ENCODE measurements around the gene CCDC77.

GRCh38 chr12:484096-484495 lies 82.7 kb downstream of the CCDC77 start:
- TF ChIP-seq EP300 (IDR thresholded peaks at IDR 0.05; ENCODE audit: borderline replicate concordance) (no peak), EGR1 (IDR thresholded peaks at IDR 0.05) (no peak), FOXM1 (IDR thresholded peaks at IDR 0.05; ENCODE audit: borderline replicate concordance, low read depth) (no peak), CREB1 (IDR thresholded peaks at IDR 0.05; ENCODE audit: low read depth) (no peak)
